HepG2 (cell line): Measurements from ENCODE around the gene KIF1B. TPM values are rescaled to one million over a fixed set of nuclear protein-coding genes. Genes with fewer than 3 reads are reported as not detected.

ENCODE experiments used
- ESRRA ChIP-seq: sonication (generic); formaldehyde crosslinking; IDR thresholded peaks from 2 replicates; pipeline ENCODE4 v1.5.1; 2020; ENCODE audit warnings: mild to moderate bottlenecking, low read depth, missing genetic modification reagents
- GZF1 ChIP-seq: sonication (generic); formaldehyde crosslinking; IDR thresholded peaks from 2 replicates; pipeline ENCODE4 v1.5.1; 2020; ENCODE audit warnings: mild to moderate bottlenecking, missing genetic modification reagents
- TGIF2 ChIP-seq: IDR thresholded peaks from 2 replicates; pipeline ENCODE4 v1.6.1; 2016; ENCODE audit warnings: control low read depth, missing compliant biosample characterization
- TMF1 ChIP-seq: sonication (generic); formaldehyde crosslinking; IDR thresholded peaks from 2 replicates; pipeline ENCODE4 v1.8.1; 2022; ENCODE audit warnings: low read depth, missing genetic modification reagents
- ZNF230 ChIP-seq: sonication (generic); formaldehyde crosslinking; IDR thresholded peaks from 2 replicates; pipeline ENCODE4 v1.4.0; 2020; ENCODE audit warnings: mild to moderate bottlenecking, missing genetic modification reagents
- ZNF282 ChIP-seq: fragments of 450-650 bp; IDR thresholded peaks from 2 replicates; pipeline ENCODE4 v1.6.1; 2018; ENCODE audit not compliant: partially characterized antibody
- ZNF496 ChIP-seq: sonication (generic); formaldehyde crosslinking; IDR thresholded peaks from 2 replicates; pipeline ENCODE4 v1.8.1; 2023; ENCODE audit warnings: mild to moderate bottlenecking, moderate library complexity, missing genetic modification reagents; ENCODE audit not compliant: insufficient replicate concordance
- ZNF552 ChIP-seq: sonication (generic); formaldehyde crosslinking; IDR thresholded peaks from 2 replicates; pipeline ENCODE4 v1.9.0; 2022; ENCODE audit warnings: missing genetic modification reagents, mild to moderate bottlenecking, borderline replicate concordance
- polyA plus RNA-seq, 8 experiments: library from polyadenylated mRNA; depleted of rRNA in 3 of 8; stranded (reverse) in 7 of 8; unstranded in 1 of 8; fragments of >200 nt; fragmentation: Illumina TruSeq in 4 of 8; extraction: Trizol in 4 of 8; gene quantifications; 2 replicates each; pipeline versions ENCODE4 v1.2.1 to v1.2.3, GENCODE V29; 2011 to 2016; ENCODE audit warnings: low read depth in 4 of 8, missing spikeins in 1 of 8, mixed read lengths in 1 of 8; ENCODE audit not compliant: insufficient read depth in 1 of 8
- total RNA-seq, 5 experiments: library from RNA; depleted of rRNA; stranded (reverse); fragments of >200 nt; fragmentation: Illumina TruSeq; extraction: Trizol; gene quantifications; 2 replicates each; pipeline ENCODE4 v1.2.3, GENCODE V29; 2016; ENCODE audit warnings: low read depth in 1 of 5
- TF ChIP-seq, protein P1 (sequence below): sonication (generic); formaldehyde crosslinking; IDR thresholded peaks from 2 replicates; pipeline ENCODE4 v1.5.1; 2020; ENCODE audit warnings: mild to moderate bottlenecking, missing genetic modification reagents
- TF ChIP-seq, protein P2 (sequence below), 2 experiments: sonication (generic) in 1 of 2; formaldehyde crosslinking in 1 of 2; IDR thresholded peaks; 2 replicates each; pipeline versions ENCODE4 v1.4.0 to v1.6.1; 2016 to 2020; ENCODE audit warnings: borderline replicate concordance in 1 of 2, low read depth in 1 of 2, mild to moderate bottlenecking in 1 of 2, missing genetic modification reagents in 1 of 2
- TF ChIP-seq, protein P3 (sequence below): sonication (generic); formaldehyde crosslinking; IDR thresholded peaks from 2 replicates; pipeline ENCODE4 v1.5.1; 2020; ENCODE audit warnings: mild to moderate bottlenecking, missing genetic modification reagents, moderate library complexity
- TF ChIP-seq, protein P4 (sequence below): sonication (generic); formaldehyde crosslinking; IDR thresholded peaks from 2 replicates; pipeline ENCODE4 v1.5.1; 2020; ENCODE audit warnings: missing genetic modification reagents, mild to moderate bottlenecking, borderline replicate concordance

The KIF1B gene
- total and polyA plus RNA-seq, 2 of the 13 experiments (the other 11 are each of a cell fraction or from before 2014, with no cell fraction given) = 26.7 to 32.5 TPM

DNA sequence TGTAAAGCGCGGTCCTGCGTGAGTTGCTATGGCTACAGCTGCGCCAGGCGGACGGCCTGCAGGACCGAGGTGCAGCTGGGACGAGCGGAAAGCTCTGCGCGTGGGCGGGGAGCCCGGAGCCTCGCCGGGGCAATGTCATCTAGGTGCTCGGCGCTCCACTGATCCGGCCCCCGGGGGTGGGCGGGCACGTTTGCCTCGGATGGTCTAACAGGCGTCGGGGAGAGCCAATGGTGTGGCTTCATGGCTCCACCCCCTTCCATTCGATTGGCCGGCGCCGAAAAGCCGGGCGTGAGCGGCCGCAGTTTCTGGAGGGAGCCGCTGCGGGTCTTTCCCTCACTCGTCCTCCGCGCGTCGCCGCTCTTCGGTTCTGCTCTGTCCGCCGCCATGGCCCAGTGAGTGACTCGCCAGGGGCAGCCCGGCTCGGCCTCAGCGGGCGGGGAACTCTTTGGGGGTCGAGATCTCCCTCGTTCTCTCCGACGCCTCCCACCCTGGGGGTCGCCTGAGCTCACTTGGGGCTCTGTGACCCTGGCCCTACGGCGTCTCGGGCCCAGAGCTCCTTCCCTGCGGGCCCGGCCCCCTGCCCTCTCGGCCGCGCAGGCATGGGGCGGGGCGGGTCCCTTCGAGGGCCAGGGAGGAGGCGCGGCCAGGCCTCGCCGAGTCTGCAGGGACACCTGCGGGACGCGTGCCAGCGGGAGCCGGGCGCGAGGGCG lies 188.5 kb downstream of the KIF1B start, which contains the start of gene PGD (continued):
- TF ChIP-seq, protein P1, sequence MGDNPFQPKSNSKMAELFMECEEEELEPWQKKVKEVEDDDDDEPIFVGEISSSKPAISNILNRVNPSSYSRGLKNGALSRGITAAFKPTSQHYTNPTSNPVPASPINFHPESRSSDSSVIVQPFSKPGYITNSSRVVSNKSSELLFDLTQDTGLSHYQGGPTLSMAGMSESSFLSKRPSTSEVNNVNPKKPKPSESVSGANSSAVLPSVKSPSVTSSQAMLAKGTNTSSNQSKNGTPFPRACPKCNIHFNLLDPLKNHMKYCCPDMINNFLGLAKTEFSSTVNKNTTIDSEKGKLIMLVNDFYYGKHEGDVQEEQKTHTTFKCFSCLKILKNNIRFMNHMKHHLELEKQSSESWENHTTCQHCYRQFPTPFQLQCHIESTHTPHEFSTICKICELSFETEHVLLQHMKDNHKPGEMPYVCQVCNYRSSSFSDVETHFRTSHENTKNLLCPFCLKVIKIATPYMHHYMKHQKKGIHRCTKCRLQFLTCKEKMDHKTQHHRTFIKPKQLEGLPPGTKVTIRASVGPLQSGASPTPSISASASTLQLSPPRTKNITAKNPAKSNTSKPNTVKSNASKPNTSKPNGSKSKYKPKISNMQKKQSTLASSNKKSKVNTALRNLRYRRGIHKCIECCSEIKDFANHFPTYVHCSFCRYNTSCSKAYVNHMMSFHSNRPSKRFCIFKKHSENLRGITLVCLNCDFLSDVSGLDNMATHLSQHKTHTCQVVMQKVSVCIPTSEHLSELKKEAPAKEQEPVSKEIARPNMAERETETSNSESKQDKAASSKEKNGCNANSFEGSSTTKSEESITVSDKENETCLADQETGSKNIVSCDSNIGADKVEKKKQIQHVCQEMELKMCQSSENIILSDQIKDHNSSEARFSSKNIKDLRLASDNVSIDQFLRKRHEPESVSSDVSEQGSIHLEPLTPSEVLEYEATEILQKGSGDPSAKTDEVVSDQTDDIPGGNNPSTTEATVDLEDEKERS (CRISPR knock-in tag) = peak; percentile 17; the same call in 1 of the 2 replicates
- TF ChIP-seq, protein P2, sequence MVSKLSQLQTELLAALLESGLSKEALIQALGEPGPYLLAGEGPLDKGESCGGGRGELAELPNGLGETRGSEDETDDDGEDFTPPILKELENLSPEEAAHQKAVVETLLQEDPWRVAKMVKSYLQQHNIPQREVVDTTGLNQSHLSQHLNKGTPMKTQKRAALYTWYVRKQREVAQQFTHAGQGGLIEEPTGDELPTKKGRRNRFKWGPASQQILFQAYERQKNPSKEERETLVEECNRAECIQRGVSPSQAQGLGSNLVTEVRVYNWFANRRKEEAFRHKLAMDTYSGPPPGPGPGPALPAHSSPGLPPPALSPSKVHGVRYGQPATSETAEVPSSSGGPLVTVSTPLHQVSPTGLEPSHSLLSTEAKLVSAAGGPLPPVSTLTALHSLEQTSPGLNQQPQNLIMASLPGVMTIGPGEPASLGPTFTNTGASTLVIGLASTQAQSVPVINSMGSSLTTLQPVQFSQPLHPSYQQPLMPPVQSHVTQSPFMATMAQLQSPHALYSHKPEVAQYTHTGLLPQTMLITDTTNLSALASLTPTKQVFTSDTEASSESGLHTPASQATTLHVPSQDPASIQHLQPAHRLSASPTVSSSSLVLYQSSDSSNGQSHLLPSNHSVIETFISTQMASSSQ (IDR thresholded peaks at IDR 0.05; ENCODE audit: low read depth) = no peak
- TF ChIP-seq, protein P2 (CRISPR knock-in tag; IDR thresholded peaks at IDR 0.05; ENCODE audit: borderline replicate concordance) = no peak
- TF ChIP-seq ZNF552 (CRISPR knock-in tag) (no peak), TGIF2 (CRISPR knock-in tag) (peak; percentile 73), ZNF230 (peak; percentile 97), ZNF282 (no peak), ESRRA (peak; percentile 56; the same call in 1 of the 2 replicates), ZNF496 (no peak), GZF1 (CRISPR knock-in tag) (peak; percentile 25; the same call in 1 of the 2 replicates), TMF1 (CRISPR knock-in tag) (peak; percentile 77; the same call in 1 of the 2 replicates)
- TF ChIP-seq, protein P3, sequence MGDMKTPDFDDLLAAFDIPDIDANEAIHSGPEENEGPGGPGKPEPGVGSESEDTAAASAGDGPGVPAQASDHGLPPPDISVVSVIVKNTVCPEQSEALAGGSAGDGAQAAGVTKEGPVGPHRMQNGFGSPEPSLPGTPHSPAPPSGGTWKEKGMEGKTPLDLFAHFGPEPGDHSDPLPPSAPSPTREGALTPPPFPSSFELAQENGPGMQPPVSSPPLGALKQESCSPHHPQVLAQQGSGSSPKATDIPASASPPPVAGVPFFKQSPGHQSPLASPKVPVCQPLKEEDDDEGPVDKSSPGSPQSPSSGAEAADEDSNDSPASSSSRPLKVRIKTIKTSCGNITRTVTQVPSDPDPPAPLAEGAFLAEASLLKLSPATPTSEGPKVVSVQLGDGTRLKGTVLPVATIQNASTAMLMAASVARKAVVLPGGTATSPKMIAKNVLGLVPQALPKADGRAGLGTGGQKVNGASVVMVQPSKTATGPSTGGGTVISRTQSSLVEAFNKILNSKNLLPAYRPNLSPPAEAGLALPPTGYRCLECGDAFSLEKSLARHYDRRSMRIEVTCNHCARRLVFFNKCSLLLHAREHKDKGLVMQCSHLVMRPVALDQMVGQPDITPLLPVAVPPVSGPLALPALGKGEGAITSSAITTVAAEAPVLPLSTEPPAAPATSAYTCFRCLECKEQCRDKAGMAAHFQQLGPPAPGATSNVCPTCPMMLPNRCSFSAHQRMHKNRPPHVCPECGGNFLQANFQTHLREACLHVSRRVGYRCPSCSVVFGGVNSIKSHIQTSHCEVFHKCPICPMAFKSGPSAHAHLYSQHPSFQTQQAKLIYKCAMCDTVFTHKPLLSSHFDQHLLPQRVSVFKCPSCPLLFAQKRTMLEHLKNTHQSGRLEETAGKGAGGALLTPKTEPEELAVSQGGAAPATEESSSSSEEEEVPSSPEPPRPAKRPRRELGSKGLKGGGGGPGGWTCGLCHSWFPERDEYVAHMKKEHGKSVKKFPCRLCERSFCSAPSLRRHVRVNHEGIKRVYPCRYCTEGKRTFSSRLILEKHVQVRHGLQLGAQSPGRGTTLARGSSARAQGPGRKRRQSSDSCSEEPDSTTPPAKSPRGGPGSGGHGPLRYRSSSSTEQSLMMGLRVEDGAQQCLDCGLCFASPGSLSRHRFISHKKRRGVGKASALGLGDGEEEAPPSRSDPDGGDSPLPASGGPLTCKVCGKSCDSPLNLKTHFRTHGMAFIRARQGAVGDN (CRISPR knock-in tag) = peak; percentile 96
- TF ChIP-seq, protein P4, sequence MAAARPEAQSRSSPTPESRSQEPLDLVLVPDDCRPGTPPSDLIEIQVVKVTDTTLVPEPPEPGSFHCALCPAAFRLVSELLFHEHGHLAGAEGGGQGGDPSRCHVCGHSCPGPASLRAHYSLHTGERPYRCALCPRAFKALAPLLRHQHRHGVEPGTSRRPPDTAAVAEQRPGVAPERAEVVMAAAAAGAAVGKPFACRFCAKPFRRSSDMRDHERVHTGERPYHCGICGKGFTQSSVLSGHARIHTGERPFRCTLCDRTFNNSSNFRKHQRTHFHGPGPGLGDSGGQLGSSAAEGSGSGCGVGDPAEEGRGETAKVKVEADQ (CRISPR knock-in tag) = no peak
